NCI-H526 (cell line): ENCODE measurements around the gene ATP8B2.
"Not testable (repeated sequence)": the region's sequence is repeated elsewhere in the genome, so short reads cannot be mapped to it uniquely, and the experiment has no call there.

Experiments used
- DNase-seq, 2 experiments: peaks; one replicate each; lab custom pipeline; 2025; lab: John Stamatoyannopoulos, UW

ATP8B2 gene

GRCh38 chr1:154347961-154348360 is 22.6 kb downstream of the ATP8B2 start:
- no peak for DNase-seq

GRCh38 chr1:154348429-154349076 is 23.2 kb downstream of the ATP8B2 start:
- DNase-seq, result peak in 1 of 2 experiments; percentile 41

GRCh38 chr1:154349121-154349520 is 23.8 kb downstream of the ATP8B2 start:
- no peak for DNase-seq

- no peak for DNase-seq
These were observed 25.1 kb downstream of the ATP8B2 start for GRCh38 chr1:154350383-154350782.

GRCh38 chr1:154351363-154352068 is 26.2 kb downstream of the ATP8B2 start:
- peak; percentile 77 to 80 for DNase-seq

GRCh38 chr1:154352245-154352580 is 26.9 kb downstream of the ATP8B2 start:
- DNase-seq, result no peak

- DNase-seq, result peak; percentile 73 to 94
These were observed 27.5 kb downstream of the ATP8B2 start for GRCh38 chr1:154352581-154353459.

GRCh38 chr1:154353460-154353904 is 28.2 kb downstream of the ATP8B2 start:
- DNase-seq, result no peak

GRCh38 chr1:154353966-154354365 is 28.6 kb downstream of the ATP8B2 start:
- DNase-seq, result peak in 1 of 2 experiments; percentile 63

- DNase-seq, result no peak
These were observed 33.2 kb downstream of the ATP8B2 start for GRCh38 chr1:154358519-154358918.

- no peak for DNase-seq
These were observed 35.0 kb downstream of the ATP8B2 start for GRCh38 chr1:154360288-154360687.

- DNase-seq, result not testable (repeated sequence)
These were observed 35.6 kb downstream of the ATP8B2 start for GRCh38 chr1:154360881-154361280.

- DNase-seq, result no peak
These were observed 36.0 kb downstream of the ATP8B2 start for GRCh38 chr1:154361357-154361756.

GRCh38 chr1:154371436-154371835 is 46.1 kb downstream of the ATP8B2 start:
- no peak for DNase-seq

- DNase-seq, result not testable (repeated sequence)
These were observed 48.5 kb downstream of the ATP8B2 start for GRCh38 chr1:154373777-154374357.

- no peak for DNase-seq
These were observed 54.0 kb downstream of the ATP8B2 start for GRCh38 chr1:154379301-154379700.

- DNase-seq, result no peak
These were observed 59.5 kb downstream of the ATP8B2 start for GRCh38 chr1:154384650-154385489.

GRCh38 chr1:154386643-154387352 is 61.5 kb downstream of the ATP8B2 start:
- DNase-seq, result no peak

- no peak for DNase-seq
These were observed 65.9 kb downstream of the ATP8B2 start for GRCh38 chr1:154391086-154391770.

- no peak for DNase-seq
These were observed 72.8 kb downstream of the ATP8B2 start for GRCh38 chr1:154398141-154398540.
